ENCODE data around the gene MOCOS.

Gene MOCOS

DNA sequence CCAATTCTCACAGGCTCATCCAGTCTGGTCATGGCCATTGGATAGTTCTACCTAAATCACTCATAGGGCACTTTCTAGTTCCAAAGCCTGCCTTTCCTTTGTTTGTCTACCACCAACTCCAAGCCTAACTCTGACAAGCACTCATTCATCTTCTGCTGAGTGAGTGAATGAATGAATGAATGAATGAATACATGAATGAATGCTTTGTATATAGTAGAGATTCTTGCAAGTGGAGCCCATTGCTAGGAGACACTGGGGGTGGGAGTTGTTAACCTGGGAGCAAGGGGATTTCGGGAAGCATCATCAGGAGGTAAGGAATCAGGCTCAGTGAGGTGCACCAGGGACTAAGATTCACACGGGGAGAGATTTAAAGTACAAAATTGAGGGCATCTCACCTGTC is 3.3 kb upstream of the MOCOS start:
- H3K27ac ChIP-seq, result no peak overlapping the region

GRCh38 chr18:36185157-36185556 is 2.1 kb upstream of the MOCOS start:
- H3K27me3 ChIP-seq (ENCODE audit: insufficient read depth, low read depth), result no peaks in the 10 kb centered on the region; the same call in 1 of the 2 replicates

More for the DNA sequence above, 3.3 kb upstream of the MOCOS start:
- Histone ChIP-seq H3K36me3 (ENCODE audit: insufficient read depth) (no peaks in the 10 kb centered on the region), H3K79me2 (ENCODE audit: insufficient read depth, low read depth) (no peaks in the 10 kb centered on the region), H3K27me3 (ENCODE audit: insufficient read depth, low read depth) (no peaks in the 10 kb centered on the region; the same call in 1 of the 2 replicates), H2AFZ (ENCODE audit: low read depth) (no peak overlapping the region), H3K9ac (no peak overlapping the region), H3K4me1 (ENCODE audit: low read depth, poor library complexity, severe bottlenecking) (peaks cover 3% of the 10 kb centered on the region), H3K4me2 (no peak overlapping the region), H3K4me3 (IDR thresholded peaks at IDR 0.05; ENCODE audit: insufficient read depth, low read depth, low read length) (no peak overlapping the region), H4K20me1 (ENCODE audit: insufficient read depth) (no peaks in the 10 kb centered on the region)
- no peak for TF ChIP-seq CTCF (conservative IDR thresholded peaks at IDR 0.05; ENCODE audit: low read depth, low read length)

DNA sequence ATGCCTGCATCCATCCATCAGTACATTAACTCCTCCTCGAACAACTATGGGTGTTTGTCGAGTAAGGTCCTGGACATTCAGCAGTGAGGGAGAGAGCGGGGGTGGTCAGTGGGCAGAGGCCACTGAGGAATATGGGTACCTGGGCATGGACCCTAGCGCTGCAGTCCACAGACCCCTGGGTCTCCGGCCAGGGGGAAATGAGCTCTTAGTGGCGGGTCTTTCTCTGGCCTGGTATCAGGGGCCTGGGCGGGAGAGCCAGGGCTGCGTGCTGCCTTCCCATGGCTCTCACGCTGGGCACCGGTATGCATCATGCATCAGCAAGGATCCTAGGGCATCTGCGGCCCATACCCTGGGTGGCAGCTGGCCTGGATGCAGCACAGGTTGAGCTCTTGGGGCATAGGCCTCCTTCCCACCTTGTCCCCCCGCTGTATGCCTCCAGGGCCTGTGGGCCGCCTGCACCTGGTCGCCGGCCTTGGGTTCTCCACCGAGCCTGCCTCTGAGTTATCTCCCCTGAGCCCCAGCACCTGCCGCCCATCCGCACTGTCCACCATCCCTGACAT is 1.3 kb upstream of the MOCOS start:
- Histone ChIP-seq H3K27ac (no peak overlapping the region), H2AFZ (ENCODE audit: low read depth) (no peak overlapping the region), H4K20me1 (ENCODE audit: insufficient read depth) (no peaks in the 10 kb centered on the region), H3K4me2 (no peak overlapping the region), H3K27me3 (ENCODE audit: insufficient read depth, low read depth) (no peaks in the 10 kb centered on the region; the same call in 1 of the 2 replicates), H3K4me3 (IDR thresholded peaks at IDR 0.05; ENCODE audit: insufficient read depth, low read depth, low read length) (no peak overlapping the region), H3K4me1 (ENCODE audit: low read depth, poor library complexity, severe bottlenecking) (peaks cover 3% of the 10 kb centered on the region), H3K79me2 (ENCODE audit: insufficient read depth, low read depth) (no peaks in the 10 kb centered on the region), H3K9ac (no peak overlapping the region), H3K36me3 (ENCODE audit: insufficient read depth) (no peaks in the 10 kb centered on the region)
- TF ChIP-seq CTCF (conservative IDR thresholded peaks at IDR 0.05; ENCODE audit: low read depth, low read length), result no peak

More at GRCh38 chr18:36185157-36185556, 2.1 kb upstream of the MOCOS start:
- Histone ChIP-seq H3K36me3 (ENCODE audit: insufficient read depth) (no peaks in the 10 kb centered on the region), H3K27ac (no peak overlapping the region), H3K79me2 (ENCODE audit: insufficient read depth, low read depth) (no peaks in the 10 kb centered on the region), H3K4me1 (ENCODE audit: low read depth, poor library complexity, severe bottlenecking) (peaks cover 3% of the 10 kb centered on the region), H3K4me3 (IDR thresholded peaks at IDR 0.05; ENCODE audit: insufficient read depth, low read depth, low read length) (no peak overlapping the region), H3K4me2 (no peak overlapping the region), H3K9ac (no peak overlapping the region), H4K20me1 (ENCODE audit: insufficient read depth) (no peaks in the 10 kb centered on the region), H2AFZ (ENCODE audit: low read depth) (no peak overlapping the region)
- TF ChIP-seq CTCF (conservative IDR thresholded peaks at IDR 0.05; ENCODE audit: low read depth, low read length), result no peak

GRCh38 chr18:36186461-36187192 is 670 bp upstream of the MOCOS start:
- peak overlapping the region; percentile 44; the same call in 1 of the 2 replicates for H3K9ac ChIP-seq
- H3K4me1 ChIP-seq (ENCODE audit: low read depth, poor library complexity, severe bottlenecking), result peaks cover 3% of the 10 kb centered on the region
- no peaks in the 10 kb centered on the region for H4K20me1 ChIP-seq (ENCODE audit: insufficient read depth)

More at GRCh38 chr18:36186461-36187192, 670 bp upstream of the MOCOS start:
- Histone ChIP-seq H3K36me3 (ENCODE audit: insufficient read depth) (no peaks in the 10 kb centered on the region), H2AFZ (ENCODE audit: low read depth) (peak overlapping the region; percentile 89), H3K79me2 (ENCODE audit: insufficient read depth, low read depth) (no peaks in the 10 kb centered on the region), H3K27me3 (ENCODE audit: insufficient read depth, low read depth) (no peaks in the 10 kb centered on the region; the same call in 1 of the 2 replicates), H3K4me2 (peak overlapping the region; percentile 75), H3K27ac (no peak overlapping the region), H3K4me3 (IDR thresholded peaks at IDR 0.05; ENCODE audit: insufficient read depth, low read depth, low read length) (no peak overlapping the region)
- no peak for TF ChIP-seq CTCF (conservative IDR thresholded peaks at IDR 0.05; ENCODE audit: low read depth, low read length)
